Type B pancreatic cell (in vitro differentiated cells): ENCODE results near the gene DGKI. TPM values are rescaled to one million over a fixed set of nuclear protein-coding genes. Genes with fewer than 3 reads are reported as not detected.

Experiments
- DNase-seq: peaks from one replicate; pipeline ENCODE4 v3.0.0; 2021; ENCODE audit warnings: mixed read lengths; ENCODE audit not compliant: unreplicated experiment; ENCODE audit errors: extremely low spot score
- H3K27ac Mint-ChIP-seq: 2 replicates; pipeline ENCODE4 v1.8.0; 2021; ENCODE audit warnings: mild to moderate bottlenecking, mixed read lengths
- H3K27me3 Mint-ChIP-seq: 2 replicates; pipeline ENCODE4 v1.8.0; 2021; ENCODE audit warnings: mixed read lengths
- H3K36me3 Mint-ChIP-seq: 2 replicates; pipeline ENCODE4 v1.8.0; 2021; ENCODE audit warnings: mixed read lengths
- H3K4me1 Mint-ChIP-seq: one replicate; pipeline ENCODE4 v1.8.0; 2021; ENCODE audit warnings: mixed read lengths; ENCODE audit not compliant: unreplicated experiment
- H3K4me3 Mint-ChIP-seq: 2 replicates; pipeline ENCODE4 v1.8.0; 2021; ENCODE audit warnings: mild to moderate bottlenecking, mixed read lengths
- H3K9me3 Mint-ChIP-seq: 2 replicates; pipeline ENCODE4 v1.8.0; 2021; ENCODE audit warnings: mixed read lengths
- total RNA-seq: library from RNA; stranded (reverse); gene quantifications from 2 replicates; pipeline ENCODE4 v1.2.1, GENCODE V29; 2021; ENCODE audit warnings: low replicate concordance
- TF ChIP-seq, protein P1 (sequence below): fragments of 200-600 bp; sonication (generic); conservative IDR thresholded peaks from 2 replicates; pipeline ENCODE4 v1.5.0; 2021; ENCODE audit warnings: antibody characterized with exemption, mild to moderate bottlenecking

The DGKI gene
- total RNA-seq, 1 donor from 2014 or later, result 2.8 TPM

DNA sequence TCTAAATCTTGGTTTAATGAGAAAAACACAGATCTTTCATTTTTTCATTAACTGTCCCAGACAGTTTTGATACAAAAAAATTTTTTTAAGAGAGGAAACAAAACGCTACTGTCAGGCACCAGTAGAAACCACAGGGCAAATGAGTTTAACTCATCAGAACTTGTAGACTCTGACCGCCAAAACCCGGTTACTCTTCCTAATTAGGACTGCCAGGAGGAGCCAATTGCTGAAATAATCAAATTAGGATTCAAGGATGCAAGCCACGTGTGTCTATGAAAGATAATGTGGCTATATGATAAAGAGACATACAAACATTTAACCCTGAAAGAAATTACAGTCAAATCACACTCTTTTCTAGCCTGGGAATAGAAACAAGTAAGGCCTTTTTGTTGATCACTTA is 154.4 kb downstream of the DGKI start:
- Mint-ChIP-seq H3K4me3 (no peak overlapping the region), H3K4me1 (peaks cover 5% of the 10 kb centered on the region), H3K27ac (no peak overlapping the region), H3K36me3 (no peaks in the 10 kb centered on the region), H3K27me3 (peaks cover 27% of the 10 kb centered on the region), H3K9me3 (no peaks in the 10 kb centered on the region)
- no peak for DNase-seq
- TF ChIP-seq, protein P1, sequence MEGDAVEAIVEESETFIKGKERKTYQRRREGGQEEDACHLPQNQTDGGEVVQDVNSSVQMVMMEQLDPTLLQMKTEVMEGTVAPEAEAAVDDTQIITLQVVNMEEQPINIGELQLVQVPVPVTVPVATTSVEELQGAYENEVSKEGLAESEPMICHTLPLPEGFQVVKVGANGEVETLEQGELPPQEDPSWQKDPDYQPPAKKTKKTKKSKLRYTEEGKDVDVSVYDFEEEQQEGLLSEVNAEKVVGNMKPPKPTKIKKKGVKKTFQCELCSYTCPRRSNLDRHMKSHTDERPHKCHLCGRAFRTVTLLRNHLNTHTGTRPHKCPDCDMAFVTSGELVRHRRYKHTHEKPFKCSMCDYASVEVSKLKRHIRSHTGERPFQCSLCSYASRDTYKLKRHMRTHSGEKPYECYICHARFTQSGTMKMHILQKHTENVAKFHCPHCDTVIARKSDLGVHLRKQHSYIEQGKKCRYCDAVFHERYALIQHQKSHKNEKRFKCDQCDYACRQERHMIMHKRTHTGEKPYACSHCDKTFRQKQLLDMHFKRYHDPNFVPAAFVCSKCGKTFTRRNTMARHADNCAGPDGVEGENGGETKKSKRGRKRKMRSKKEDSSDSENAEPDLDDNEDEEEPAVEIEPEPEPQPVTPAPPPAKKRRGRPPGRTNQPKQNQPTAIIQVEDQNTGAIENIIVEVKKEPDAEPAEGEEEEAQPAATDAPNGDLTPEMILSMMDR, result no peak

DNA sequence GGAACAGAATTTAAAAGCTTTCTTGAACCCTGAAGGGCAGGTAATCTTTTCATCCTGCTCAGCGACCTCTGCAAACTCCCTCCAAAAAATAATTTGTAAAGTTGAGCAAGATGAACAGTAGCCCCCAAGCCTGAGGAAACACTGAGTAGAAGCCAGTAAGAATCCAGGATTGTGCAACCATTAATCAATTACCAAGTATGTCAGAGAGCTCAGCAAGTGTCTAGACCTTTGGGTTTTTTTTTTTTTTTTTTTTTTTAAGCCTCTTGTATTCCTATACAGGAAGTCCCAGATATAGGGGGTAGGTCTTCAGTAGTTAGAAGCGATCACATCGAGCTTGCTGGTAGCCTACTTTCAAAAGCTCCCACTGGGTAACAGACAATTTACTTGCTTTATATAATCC is 155.2 kb downstream of the DGKI start:
- peaks cover 28% of the 10 kb centered on the region for H3K27me3 Mint-ChIP-seq
- H3K4me3 Mint-ChIP-seq, result no peak overlapping the region
- no peak overlapping the region for H3K27ac Mint-ChIP-seq
- H3K4me1 Mint-ChIP-seq, result peaks cover 5% of the 10 kb centered on the region
- no peaks in the 10 kb centered on the region for H3K9me3 Mint-ChIP-seq
- TF ChIP-seq, protein P1, result no peak
- no peak for DNase-seq
- H3K36me3 Mint-ChIP-seq, result no peaks in the 10 kb centered on the region

DNA sequence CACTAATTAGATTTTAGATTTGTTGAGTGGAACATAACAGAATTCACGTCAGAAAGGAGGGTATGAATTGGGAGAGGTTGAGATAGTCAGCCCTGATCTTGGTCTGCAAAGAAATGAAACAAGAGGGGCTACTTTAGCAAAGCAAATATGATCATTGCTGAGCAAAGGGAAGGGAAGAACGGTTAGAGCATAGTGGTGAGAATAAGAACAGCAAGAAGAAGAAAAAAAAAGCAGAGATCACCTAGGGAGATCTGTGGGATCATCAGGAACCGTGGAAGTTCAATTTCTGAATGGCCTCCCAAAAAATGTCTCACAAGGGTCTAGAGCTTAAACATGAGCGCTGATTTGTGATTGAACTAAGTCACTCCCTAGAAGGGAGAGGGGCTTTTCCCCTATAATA is 156.1 kb downstream of the DGKI start:
- TF ChIP-seq, protein P1, result no peak
- peaks cover 31% of the 10 kb centered on the region for H3K27me3 Mint-ChIP-seq
- H3K36me3 Mint-ChIP-seq, result no peaks in the 10 kb centered on the region
- no peak overlapping the region for H3K4me3 Mint-ChIP-seq
- no peaks in the 10 kb centered on the region for H3K9me3 Mint-ChIP-seq
- no peak for DNase-seq
- no peak overlapping the region for H3K27ac Mint-ChIP-seq
- H3K4me1 Mint-ChIP-seq, result no peaks in the 10 kb centered on the region

DNA sequence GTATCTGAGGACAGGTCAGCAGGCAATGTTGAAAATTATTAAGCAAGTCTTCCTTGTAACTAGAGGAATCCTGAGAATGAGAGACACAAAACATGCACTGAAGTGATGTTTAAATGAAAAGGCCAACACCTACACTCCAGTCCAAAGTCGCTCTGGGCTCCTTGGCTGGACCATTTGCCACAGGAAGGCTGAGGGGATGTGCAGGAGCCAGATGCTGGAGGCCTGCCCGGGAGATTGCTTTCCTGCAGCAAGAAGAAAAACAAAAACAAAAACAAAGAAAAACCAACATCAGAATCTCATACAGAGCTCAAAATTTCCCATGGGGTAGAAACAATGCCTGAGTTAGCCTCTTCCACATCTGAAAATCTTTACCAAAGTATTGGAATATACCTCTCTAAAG is 157.0 kb downstream of the DGKI start:
- no peaks in the 10 kb centered on the region for H3K36me3 Mint-ChIP-seq
- no peak overlapping the region for H3K4me3 Mint-ChIP-seq
- H3K27me3 Mint-ChIP-seq, result peaks cover 40% of the 10 kb centered on the region
- H3K27ac Mint-ChIP-seq, result no peak overlapping the region
- TF ChIP-seq, protein P1, result no peak
- H3K9me3 Mint-ChIP-seq, result no peaks in the 10 kb centered on the region
- no peaks in the 10 kb centered on the region for H3K4me1 Mint-ChIP-seq
- DNase-seq, result no peak

DNA sequence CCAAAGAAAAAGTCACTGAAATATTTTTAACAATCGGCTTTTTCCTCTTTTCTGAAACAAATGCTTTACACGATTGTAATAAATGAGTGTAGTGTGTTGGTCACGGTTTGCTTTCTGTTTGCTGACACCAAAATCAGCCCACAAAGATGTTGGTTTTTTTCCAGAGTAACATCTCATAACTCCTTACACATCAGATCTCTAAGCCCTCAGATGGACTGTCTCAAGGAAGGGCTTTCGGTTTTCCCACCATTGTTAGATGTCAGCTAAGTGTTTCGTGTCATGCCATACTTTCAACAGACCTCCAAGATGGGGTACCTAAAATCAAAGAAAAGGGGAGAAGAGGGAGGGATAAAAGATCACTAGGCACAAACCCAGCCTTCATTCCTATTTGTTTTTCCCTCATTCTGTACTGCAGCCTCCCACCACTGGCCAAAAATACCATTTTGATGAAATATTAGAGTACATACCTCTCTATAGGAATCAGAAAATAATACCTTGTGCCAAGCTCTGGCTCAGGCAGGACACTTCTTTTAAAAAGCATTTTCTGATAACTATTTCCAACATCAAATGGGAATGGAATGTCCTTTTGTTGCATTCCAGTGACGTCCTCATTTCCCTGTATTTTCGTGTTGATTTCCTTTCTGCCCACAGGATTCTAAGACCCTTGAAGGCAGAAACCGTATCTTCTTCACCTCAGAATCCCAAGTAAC is 159.1 kb downstream of the DGKI start:
- Mint-ChIP-seq H3K36me3 (no peaks in the 10 kb centered on the region), H3K27me3 (peaks cover 51% of the 10 kb centered on the region), H3K9me3 (no peaks in the 10 kb centered on the region), H3K4me3 (no peak overlapping the region), H3K4me1 (no peaks in the 10 kb centered on the region), H3K27ac (no peak overlapping the region)
- TF ChIP-seq, protein P1, result no peak
- DNase-seq, result no peak
